ENCODE measurements around the gene PRKAG2.
A peak's percentile ranks its signal among the peaks of the same experiment; 100 is the strongest.
"Not testable (repeated sequence)": the region's sequence is repeated elsewhere in the genome, so short reads cannot be mapped to it uniquely, and the experiment has no call there.

The PRKAG2 gene

GRCh38 chr7:151559557-151560183 is 317.2 kb downstream of the PRKAG2 start:
- DNase-seq: no peak

- no peak for DNase-seq
These were observed 318.3 kb downstream of the PRKAG2 start for GRCh38 chr7:151558575-151558974.

- DNase-seq: no peak
These were observed 320.3 kb downstream of the PRKAG2 start for GRCh38 chr7:151556592-151556991.

GRCh38 chr7:151553356-151553755 is 323.6 kb downstream of the PRKAG2 start:
- no peak for DNase-seq

GRCh38 chr7:151552352-151553028 is 324.4 kb downstream of the PRKAG2 start:
- no peak for DNase-seq

GRCh38 chr7:151551820-151552219 is 325.1 kb downstream of the PRKAG2 start:
- no peak for DNase-seq

GRCh38 chr7:151550656-151551286 is 326.1 kb downstream of the PRKAG2 start:
- peak; percentile 10 for DNase-seq

GRCh38 chr7:151549644-151550043 is 327.3 kb downstream of the PRKAG2 start:
- DNase-seq: no peak

GRCh38 chr7:151549083-151549482 is 327.8 kb downstream of the PRKAG2 start:
- no peak for DNase-seq

- no peak for DNase-seq
These were observed 332.7 kb downstream of the PRKAG2 start for GRCh38 chr7:151544183-151544582.

- no peak for DNase-seq
These were observed 334.2 kb downstream of the PRKAG2 start for GRCh38 chr7:151542606-151543130.

GRCh38 chr7:151541709-151542499 is 335.0 kb downstream of the PRKAG2 start:
- no peak for DNase-seq

- DNase-seq: no peak
These were observed 336.8 kb downstream of the PRKAG2 start for GRCh38 chr7:151540146-151540545.

GRCh38 chr7:151539088-151539671 is 337.7 kb downstream of the PRKAG2 start:
- no peak for DNase-seq

- no peak for DNase-seq
These were observed 338.9 kb downstream of the PRKAG2 start for GRCh38 chr7:151537818-151538561.

- DNase-seq: not testable (repeated sequence)
These were observed 340.7 kb downstream of the PRKAG2 start for GRCh38 chr7:151536178-151536577.

- DNase-seq: no peak
These were observed 347.1 kb downstream of the PRKAG2 start for GRCh38 chr7:151529842-151530241.

GRCh38 chr7:151524845-151525244 is 352.1 kb downstream of the PRKAG2 start:
- DNase-seq: no peak

- no peak for DNase-seq
These were observed 352.6 kb downstream of the PRKAG2 start for GRCh38 chr7:151524331-151524730.

GRCh38 chr7:151520419-151521261 is 356.3 kb downstream of the PRKAG2 start:
- DNase-seq: no peak

Data from OCI-M1 (cell line).